NCI-H1092 treated with DMSO at 0.1 percent for 48 hours (cell line): ENCODE measurements around the gene FN3KRP.

ENCODE experiments used
- DNase-seq: peaks from one replicate; lab custom pipeline; 2025; lab: John Stamatoyannopoulos, UW

Gene FN3KRP

DNA sequence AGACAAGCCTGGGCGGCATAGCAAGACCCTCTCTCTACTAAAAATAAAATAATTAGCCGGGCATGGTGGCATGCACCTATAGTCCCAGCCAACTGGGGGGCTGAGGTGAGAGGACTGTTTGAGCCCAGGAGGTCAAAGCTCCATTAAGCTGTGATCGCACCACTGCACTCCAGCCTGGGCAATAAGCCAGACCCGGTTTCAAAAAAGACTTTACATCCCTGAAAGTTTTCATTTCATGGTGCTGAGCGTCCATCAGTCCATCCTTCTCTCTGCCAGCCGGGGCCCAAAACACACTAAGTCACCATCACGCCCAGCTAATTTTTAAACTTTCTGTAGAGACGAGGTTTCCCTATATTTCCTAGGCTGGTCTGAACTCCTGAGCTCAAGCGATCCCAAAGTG, 28.6 kb upstream of the FN3KRP start:
- DNase-seq, result no peak

DNA sequence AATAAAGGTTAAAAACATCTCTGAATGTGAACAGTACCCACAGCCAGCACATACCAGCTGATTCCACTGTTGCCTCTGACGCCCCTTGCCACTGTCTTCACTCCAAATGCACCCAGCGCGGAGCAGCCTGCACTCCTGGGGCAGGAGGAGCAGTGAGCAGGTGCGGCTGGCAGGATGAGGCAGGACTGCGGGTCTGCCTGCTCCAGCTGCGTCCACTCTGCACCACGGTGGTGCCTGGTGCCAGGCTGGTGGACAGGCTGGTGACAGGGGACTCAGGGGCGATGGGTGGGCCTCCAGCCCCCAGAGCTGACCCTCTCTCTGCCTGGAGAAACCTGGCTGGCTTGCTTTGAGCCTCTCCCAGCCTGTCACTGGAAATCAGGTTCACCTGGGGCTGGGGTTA, 27.4 kb upstream of the FN3KRP start:
- DNase-seq, result no peak

DNA sequence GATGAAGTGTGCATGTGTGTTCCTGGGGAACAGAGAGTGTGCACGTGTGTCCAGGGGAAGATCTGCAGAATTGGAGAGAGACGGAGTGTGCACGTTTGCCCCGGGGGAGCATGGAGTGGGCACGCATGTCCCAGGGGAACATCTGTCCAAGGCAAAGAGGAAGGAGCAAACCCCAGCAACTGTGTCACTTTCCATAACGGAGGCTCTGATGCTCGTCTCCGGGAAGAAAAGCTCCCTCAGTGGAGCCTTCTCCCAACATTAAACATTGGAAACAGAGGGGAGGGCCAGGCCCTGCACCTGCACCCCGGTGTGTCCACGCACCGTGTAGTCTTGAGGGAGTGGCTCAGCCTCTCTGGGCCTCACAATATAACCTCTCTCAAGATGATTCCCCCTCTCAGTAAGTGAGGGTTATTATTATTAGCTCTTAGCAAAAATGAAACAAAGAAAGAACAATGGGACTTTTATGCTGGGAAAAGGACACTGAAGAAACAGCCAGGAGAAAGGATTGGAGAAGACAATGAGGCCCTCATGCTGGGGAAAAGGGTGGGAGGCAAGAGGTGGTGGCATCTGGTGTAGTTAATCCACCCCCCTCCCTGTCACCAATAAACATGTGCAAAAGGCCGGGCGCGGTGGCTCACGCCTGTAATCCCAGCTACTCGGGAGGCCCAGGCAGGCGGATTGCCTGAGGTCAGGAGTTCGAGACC, 25.6 kb upstream of the FN3KRP start:
- no peak for DNase-seq

DNA sequence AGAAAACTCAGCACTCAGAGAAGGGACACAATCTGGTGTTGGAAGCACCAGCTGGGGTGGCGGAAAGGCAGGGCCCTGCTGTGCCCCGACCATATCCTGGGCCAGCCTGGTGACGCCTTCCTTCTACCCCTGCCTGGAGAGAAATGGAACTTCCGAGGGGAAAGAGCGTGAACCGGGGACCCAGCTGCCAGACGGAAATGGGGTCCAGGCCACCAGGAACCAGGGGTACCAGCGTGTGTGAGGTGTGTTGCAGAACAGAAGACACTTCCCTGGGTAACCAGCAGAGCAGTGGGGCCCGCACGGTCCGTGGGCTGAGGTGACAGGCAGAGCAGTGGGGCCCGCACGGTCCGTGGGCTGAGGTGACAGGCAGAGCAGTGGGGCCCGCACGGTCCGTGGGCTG, 24.8 kb upstream of the FN3KRP start:
- DNase-seq, result no peak

DNA sequence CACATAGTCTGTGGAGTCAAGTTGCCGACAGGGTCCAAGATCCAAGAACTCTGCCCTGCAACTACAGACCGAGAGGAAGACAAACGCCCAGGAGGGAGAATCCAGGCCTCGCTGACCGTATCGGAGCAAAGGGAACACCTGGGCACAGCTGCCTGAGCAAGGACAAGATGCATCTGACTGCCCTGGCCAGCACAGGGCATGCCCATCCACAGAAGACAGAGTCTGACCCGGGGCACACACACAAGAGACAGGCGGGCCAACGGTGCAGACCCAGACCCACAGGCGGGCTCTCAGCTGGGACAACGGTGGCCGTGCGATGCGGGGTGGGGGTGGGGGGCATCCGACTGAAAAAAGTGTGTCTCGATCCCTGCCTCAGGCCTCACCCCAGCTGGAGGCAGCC, 24.2 kb upstream of the FN3KRP start:
- no peak for DNase-seq

DNA sequence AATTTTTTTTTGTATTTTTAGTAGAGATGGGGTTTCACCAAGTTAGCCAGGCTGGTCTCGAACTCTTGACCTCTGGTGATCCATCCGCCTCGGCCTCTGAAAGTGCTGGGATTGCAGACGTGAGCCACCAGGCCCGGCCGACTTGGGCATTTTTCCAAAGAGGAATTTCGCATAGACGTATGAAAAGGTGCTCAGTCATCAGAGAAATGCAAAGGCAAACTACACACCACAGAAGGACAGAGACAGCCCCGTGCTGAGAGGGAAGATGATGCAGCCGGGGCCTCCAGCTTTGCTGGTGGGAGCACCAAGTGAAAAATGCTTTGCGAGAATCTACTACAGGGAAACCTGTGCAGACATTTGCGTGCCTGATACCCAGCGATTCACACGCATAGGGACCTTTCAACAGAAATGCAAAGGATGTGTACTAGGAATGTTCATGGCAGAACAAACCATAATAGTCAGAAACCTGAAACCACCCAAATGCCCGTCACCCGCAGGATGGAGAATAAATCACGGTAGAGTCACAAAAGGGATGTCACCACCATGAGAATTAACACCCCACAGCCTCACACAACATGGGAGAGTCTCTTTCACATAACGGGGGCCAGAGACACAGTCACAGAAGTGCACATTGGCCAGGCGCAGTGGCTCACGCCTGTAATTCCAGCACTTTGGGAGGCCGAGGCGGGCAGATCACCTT, 23.2 kb upstream of the FN3KRP start:
- no peak for DNase-seq

DNA sequence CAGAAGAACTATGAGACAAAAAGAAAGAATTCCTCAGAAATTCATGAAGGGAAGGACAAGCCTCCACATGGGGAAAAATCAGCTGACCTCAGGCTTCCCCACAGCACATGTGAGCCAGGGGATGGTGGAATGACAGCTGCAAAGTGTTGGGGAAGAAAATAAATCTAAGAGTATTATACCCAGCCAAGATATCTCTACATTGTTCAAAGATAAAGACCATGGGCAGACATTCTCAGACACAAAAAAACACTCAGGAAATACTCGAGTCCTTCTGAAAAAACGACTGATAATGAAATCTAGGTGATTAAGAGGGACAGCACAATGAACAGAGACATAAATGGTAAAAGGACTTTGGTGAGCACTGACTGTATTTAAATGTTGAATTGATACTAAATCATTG, 21.9 kb upstream of the FN3KRP start:
- no peak for DNase-seq

- no peak for DNase-seq
Observed at GRCh38 chr17:82696259-82696658, 20.2 kb upstream of the FN3KRP start.

DNA sequence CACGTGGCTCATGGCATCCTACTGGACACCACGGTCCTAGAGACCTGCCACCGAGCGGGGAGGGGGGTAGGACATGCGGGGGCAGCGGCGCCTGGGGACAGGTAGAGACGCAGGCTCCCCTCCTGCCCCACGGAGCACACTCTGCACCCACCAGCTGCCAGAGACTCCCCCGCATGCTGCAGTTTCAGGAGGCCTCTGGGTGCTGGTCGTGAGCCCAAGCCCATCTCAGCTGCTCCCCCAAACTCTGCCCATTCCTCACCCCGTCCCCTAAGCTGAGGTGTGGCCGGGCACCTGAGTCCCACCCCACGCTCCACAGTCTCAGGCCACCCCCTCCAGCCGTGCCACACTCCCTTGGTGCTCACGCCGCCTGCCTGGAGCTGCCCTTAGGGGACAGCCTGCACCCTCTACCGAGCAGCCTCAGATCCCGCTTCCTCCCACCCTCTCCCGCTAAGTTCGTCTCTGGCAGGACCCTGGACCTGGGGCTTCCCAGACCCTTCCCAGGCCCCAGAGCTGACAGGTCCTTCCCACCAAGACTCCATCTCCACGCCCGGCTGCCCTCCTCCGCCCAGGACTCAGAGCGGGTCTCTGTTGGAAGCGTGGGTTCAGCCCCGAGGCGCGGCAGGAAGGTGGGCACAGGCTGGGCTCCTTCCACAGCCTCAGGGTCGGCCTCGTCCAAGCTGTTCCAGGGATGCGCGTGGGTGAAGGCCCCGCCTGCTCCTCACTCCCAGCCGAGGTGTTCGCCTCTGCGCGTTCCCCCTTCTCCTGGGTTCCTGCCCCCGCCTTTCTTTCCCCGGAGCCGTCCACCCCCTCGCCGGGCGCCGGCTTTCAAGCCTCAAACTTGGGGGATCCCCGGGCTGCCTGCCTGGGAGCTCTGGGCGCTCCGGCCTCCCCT, 19.3 kb upstream of the FN3KRP start:
- DNase-seq, result peak; percentile 10

DNA sequence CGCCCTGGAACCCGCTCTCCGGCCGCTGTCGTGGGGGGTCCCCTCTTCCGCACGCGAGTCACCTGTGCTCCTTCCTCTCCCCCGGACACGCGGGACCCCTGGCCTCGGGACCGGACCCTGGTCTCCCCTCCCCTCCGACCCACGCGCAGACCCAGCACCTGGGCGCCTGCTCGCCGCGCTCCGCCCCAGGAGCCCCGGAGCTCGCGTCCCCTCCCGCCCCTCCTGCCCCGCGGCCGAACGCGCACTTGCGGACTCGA, 18.8 kb upstream of the FN3KRP start:
- DNase-seq, result no peak

- peak; percentile 98 for DNase-seq
Observed at GRCh38 chr17:82698065-82698973, 18.2 kb upstream of the FN3KRP start, which contains the start of gene RAB40B. Gene RAB40B (minus strand): TSS chr17:82698698. CDS start chr17:82698596, 102 bp downstream.

GRCh38 chr17:82698974-82699442, 17.5 kb upstream of the FN3KRP start:
- DNase-seq, result no peak

GRCh38 chr17:82699551-82699950, 17.0 kb upstream of the FN3KRP start:
- DNase-seq, result no peak

GRCh38 chr17:82702231-82702927, 14.1 kb upstream of the FN3KRP start:
- DNase-seq, result no peak

- no peak for DNase-seq
Observed at GRCh38 chr17:82703036-82703745, 13.3 kb upstream of the FN3KRP start.

DNA sequence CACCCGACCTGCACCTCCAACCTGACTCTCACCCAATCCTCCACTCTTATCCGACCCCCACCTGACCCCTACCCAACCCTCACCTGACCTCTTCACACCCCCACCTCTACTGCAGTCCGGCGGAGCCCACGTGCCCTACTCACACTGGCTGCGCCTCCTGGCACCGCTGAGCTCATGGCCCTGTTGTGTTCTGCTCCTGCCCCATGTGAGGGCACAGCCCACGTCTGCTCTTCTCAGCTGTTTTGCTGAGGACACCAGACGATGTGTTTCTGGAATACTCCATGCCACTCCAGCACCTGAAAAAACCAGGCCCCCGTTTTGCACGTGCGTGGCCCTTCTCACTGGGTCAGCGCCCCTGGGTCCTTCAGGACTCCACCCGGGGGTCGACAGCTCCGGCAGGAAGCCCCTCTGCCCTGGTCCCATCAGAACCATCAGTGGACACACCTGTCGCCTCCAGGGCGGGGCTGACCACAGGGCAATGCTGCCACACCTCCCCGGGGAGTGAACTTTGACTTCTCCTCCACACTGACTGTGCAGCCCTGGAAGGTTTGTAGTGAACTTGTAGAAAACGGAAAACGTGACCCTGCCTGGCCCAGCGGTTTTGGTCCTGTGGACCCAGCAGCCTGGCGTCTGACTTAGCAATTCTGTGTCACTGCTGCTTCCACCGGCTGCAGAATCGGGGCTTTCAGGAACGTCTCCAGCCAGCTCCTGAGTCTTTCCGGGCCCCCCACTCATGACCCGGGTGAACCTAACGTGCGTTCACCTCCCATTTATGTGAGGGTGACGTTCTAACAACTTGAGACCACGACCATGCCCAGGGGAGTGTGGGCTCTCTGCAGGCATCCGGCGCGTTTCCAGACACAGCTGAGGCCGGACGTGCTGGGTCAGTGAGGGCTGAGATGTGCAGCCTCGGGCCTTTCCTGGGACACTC, 12.3 kb upstream of the FN3KRP start:
- DNase-seq, result no peak

DNA sequence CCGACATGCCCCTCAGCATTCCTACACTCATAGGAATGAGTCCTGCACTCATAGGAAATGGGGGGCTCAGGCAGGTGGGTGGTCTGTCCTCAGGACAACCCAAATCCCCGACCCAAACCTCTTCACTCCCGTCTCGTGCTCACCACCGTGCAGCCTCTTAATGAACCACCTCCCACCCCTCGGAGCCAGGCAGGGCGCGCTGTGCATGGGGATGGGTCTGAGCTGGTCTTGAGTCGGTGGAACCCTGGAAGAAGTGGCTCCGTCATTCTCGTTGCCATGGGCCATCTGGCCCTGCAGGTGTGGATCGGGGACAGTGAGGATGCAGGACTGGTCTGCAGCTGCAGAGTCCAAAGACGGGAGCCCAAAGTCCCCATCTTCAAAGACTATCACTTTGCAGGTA, 11.6 kb upstream of the FN3KRP start:
- DNase-seq, result no peak

DNA sequence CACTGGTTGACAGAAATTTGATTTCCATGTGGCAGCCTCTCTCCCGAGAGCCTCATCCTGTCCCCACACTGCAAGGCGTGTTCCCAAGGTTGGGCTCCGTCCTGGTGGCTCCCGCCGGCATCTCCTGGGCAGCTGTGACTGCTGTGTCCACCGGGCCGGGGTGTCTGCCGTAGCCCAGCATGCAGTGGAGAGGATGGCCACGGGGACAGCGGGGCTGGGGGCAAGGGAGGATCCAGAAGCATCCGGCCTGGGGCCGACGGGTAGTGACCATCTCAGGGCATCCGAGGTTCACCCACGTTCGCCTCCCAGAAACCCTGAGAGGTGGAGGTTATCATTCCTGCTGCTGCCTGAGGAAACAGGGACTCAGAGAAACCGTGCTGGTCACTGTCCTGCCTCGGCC, 10.8 kb upstream of the FN3KRP start:
- DNase-seq, result no peak

DNA sequence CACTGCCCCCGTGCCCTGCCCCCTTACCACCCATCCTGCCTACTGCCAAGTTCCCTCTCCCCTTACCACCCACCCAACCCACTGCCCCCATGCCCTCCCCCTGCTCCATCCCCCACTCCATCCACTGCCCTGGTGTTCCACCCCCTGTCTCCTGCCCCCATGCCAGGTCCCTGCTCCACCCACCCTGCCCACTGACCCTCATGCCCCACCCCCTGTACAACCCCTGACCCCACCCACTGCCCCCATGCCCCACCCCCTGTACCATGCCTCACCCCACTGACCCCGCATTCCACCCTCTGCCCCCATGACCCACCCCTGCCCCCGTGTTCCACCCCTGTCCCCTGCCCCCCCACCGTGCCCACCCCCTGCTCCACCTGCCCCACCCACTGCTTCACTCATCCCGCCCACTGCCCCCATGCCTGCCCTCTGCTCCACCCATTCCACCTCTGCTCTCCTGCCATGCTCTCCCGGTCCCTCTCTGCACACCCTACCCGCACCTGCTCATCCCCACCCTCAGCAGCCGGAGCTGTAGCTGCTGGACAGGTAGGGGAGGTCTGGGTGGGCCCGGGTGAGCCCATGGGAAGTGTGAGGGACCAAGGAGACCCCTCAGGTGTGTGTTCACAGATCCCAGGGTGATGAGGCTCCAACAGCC, 7.4 kb upstream of the FN3KRP start:
- DNase-seq, result no peak
